Activated CD4-positive, CD25-positive, alpha-beta regulatory T cell treated with anti-CD3 and anti-CD28 coated beads, Interleukin-2, amount 50 U/mL, for 16 hours (primary cell): ENCODE measurements around the gene TES.
A peak's percentile ranks its signal among the peaks of the same experiment; 100 is the strongest.

ENCODE experiments used
- DNase-seq: peaks from one replicate; pipeline ENCODE4 v3.0.0-alpha.2; 2020; ENCODE audit warnings: low read depth, low spot score

Gene TES

GRCh38 chr7:116193329-116194087 lies 16.8 kb upstream of the TES start:
- no peak for DNase-seq

GRCh38 chr7:116194115-116194514 lies 16.2 kb upstream of the TES start:
- DNase-seq = no peak

GRCh38 chr7:116195451-116195850 lies 14.9 kb upstream of the TES start:
- DNase-seq = no peak

- DNase-seq = no peak
These were observed 13.4 kb upstream of the TES start for GRCh38 chr7:116196947-116197346.

- DNase-seq = no peak
These were observed 13.0 kb upstream of the TES start for GRCh38 chr7:116197360-116197759.

GRCh38 chr7:116198748-116199410 lies 11.5 kb upstream of the TES start:
- DNase-seq = no peak

- no peak for DNase-seq
These were observed 9.4 kb upstream of the TES start for GRCh38 chr7:116200963-116201362.

GRCh38 chr7:116206141-116206540 lies 4.2 kb upstream of the TES start:
- DNase-seq = no peak

GRCh38 chr7:116208919-116209318 lies 1.4 kb upstream of the TES start:
- DNase-seq = no peak

- DNase-seq = no peak
These were observed 723 bp upstream of the TES start for GRCh38 chr7:116209561-116210070.

GRCh38 chr7:116211006-116211912 lies 920 bp downstream of the TES start:
- peak; percentile 61 for DNase-seq

GRCh38 chr7:116211913-116212596 lies 1.7 kb downstream of the TES start:
- DNase-seq = no peak

GRCh38 chr7:116212869-116213268 lies 2.5 kb downstream of the TES start:
- DNase-seq = no peak

- DNase-seq = no peak
These were observed 3.2 kb downstream of the TES start for GRCh38 chr7:116213361-116214130.

- DNase-seq = no peak
These were observed 4.6 kb downstream of the TES start for GRCh38 chr7:116214921-116215320.

- no peak for DNase-seq
These were observed 5.2 kb downstream of the TES start for GRCh38 chr7:116215551-116215950.

GRCh38 chr7:116216956-116217571 lies 6.7 kb downstream of the TES start:
- no peak for DNase-seq

GRCh38 chr7:116218051-116218645 lies 7.8 kb downstream of the TES start:
- no peak for DNase-seq

- DNase-seq = no peak
These were observed 8.4 kb downstream of the TES start for GRCh38 chr7:116218747-116219146.

- no peak for DNase-seq
These were observed 8.9 kb downstream of the TES start for GRCh38 chr7:116219288-116219687.
